ENCODE results near the gene INTS1. TPM values are rescaled to one million over a fixed set of nuclear protein-coding genes. Genes with fewer than 3 reads are reported as not detected.

INTS1 gene
- total RNA-seq, 1 donor from 2014 or later, result 97.9 TPM

DNA sequence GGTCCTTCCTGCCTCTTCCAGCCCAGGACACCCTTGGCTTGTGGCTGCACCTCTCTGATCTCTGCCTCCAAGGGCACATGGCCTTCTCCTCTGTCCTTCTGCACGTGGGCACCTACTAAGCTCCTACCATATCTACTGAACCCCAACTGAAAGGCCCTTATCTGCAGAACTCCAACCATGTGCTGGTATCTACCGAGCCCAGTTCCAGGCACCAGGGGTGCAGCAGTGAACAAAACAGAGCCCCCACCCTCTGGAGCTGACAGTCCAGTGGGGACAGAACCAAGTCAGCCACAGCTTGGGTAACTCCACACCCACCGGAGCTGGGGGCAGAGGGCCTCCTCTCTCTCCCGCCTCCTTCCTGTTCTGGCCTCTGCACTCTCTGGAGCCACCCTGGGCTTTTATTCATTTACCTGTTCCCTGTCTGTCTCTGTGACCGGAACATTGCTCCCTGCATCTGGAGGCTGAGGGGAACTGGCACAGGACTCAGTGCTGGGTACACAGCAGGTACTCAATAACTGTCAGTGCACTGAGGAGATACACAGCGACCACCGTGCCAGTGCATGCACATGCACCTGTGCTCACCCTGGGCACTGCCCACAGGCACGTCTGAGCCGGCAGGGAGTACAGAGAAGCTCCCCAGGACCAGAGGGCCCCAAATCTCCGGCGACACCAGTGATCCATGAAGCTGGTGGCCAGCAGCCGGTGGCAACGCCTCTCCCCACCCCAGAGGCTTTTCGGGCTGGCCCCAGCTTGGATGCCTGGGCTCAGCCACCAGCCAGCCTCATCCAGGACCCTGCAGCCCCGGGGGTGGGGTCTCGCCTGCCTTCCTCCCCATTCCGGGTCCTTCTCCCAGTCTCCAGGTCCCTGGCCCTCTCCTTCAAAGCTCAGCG, 46.9 kb downstream of the INTS1 start:
- H3K36me3 Mint-ChIP-seq (ENCODE audit: low read depth), result no peaks in the 10 kb centered on the region
- DNase-seq (ENCODE audit: low spot score), result no peak
- intact Hi-C loops (cut with micrococcal nuclease), result loop anchor here (5.0 kb wide), 1 partner anchor 580 kb away; the partner anchor contains the start of gene GET4
- H3K27ac Mint-ChIP-seq, result no peak overlapping the region
- peaks cover 4% of the 10 kb centered on the region for H3K27me3 Mint-ChIP-seq (ENCODE audit: insufficient read depth)
- H3K4me1 Mint-ChIP-seq (ENCODE audit: low read depth), result no peaks in the 10 kb centered on the region
- H3K4me3 Mint-ChIP-seq, result peak overlapping the region; percentile 19
- no peaks in the 10 kb centered on the region for H3K9me3 Mint-ChIP-seq

DNA sequence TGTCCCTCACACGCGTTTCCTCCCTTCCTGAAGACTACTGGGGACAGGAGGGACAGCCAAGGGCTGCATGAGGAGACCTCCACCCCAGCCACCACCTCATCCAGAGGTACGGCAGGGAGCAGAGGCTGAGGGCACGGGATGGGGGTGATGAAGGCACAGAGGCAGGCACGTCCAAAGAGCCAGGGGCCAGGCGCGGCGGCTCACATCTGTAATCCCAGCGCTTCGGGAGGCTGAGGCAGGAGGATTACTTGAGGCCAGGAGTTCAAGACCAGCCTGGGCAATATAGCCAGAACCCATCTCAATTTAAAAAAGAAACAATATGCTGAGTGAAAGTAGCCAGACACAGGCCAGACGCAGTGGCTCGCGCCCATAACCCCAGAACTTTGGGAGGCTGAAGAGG, 48.2 kb downstream of the INTS1 start:
- DNase-seq (ENCODE audit: low spot score), result no peak
- Mint-ChIP-seq H3K36me3 (ENCODE audit: low read depth) (no peaks in the 10 kb centered on the region), H3K9me3 (no peaks in the 10 kb centered on the region), H3K27ac (no peak overlapping the region), H3K27me3 (ENCODE audit: insufficient read depth) (peaks cover 4% of the 10 kb centered on the region), H3K4me1 (ENCODE audit: low read depth) (no peaks in the 10 kb centered on the region), H3K4me3 (peak overlapping the region; percentile 19)
- intact Hi-C loops (cut with micrococcal nuclease), result loop anchor here (5.0 kb wide), 1 partner anchor 579 kb away; the partner anchor contains the start of gene GET4

DNA sequence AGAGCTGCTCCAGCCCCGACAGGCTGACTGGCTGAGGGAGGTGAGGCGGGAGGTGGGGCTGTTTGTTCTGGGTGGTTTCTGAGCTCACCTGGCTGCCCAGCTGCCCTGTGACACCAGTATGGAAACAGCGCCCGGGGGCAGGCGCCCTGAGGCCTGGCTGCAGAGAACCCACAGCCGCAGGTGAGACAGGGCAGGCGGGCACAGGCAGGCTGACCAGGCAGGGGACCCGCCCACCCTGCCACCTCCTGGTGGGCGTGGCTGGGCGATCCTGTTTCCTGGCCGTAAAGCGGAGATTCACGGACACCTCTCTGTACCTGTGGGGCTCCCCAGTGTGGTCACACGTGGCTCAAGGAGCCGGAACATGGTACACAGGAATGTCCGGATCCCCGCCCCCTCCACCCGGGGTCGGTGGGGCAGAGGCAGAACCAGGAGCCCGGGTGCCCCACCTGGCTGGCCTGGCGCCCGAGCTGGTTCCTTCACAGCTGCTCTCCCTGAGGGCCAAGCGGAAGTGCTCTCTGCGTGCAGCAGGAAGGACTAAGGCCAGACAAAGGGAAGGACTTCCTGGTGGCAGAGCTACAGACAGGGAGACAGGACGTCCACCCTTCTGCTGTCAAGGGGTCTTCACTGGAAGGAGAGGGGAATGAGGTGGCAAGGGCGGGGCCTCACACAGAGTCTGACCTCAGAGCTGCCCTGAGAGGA, 48.8 kb downstream of the INTS1 start:
- Mint-ChIP-seq H3K9me3 (no peaks in the 10 kb centered on the region), H3K36me3 (ENCODE audit: low read depth) (no peaks in the 10 kb centered on the region), H3K27ac (no peak overlapping the region), H3K4me1 (ENCODE audit: low read depth) (no peaks in the 10 kb centered on the region), H3K4me3 (no peak overlapping the region), H3K27me3 (ENCODE audit: insufficient read depth) (peaks cover 4% of the 10 kb centered on the region)
- intact Hi-C loops (cut with micrococcal nuclease), result loop anchor here (5.0 kb wide), 1 partner anchor 578 kb away; the partner anchor contains the start of gene GET4
- no peak for DNase-seq (ENCODE audit: low spot score)

DNA sequence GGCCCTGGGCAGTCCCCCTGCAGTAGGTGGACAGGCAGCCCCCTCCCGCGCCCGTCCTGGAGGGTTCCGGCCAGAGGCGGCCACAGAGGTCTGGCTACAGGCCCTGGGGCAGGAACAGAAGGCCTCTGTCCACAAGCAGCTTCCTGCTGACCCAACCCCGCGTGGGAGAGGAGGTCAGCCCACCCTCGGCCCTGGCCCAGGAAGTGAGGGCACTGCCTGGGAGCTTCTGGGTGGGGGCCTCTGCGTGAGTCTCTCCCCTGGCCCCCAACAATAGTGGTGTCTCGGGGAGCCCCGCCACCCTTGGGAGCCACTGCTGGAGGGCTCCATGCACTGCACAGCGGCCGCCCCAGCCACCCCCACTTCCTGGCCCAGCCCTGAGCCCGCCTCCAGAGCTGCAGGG, 49.6 kb downstream of the INTS1 start:
- no peaks in the 10 kb centered on the region for H3K36me3 Mint-ChIP-seq (ENCODE audit: low read depth)
- no peaks in the 10 kb centered on the region for H3K9me3 Mint-ChIP-seq
- peaks cover 4% of the 10 kb centered on the region for H3K27me3 Mint-ChIP-seq (ENCODE audit: insufficient read depth)
- no peaks in the 10 kb centered on the region for H3K4me1 Mint-ChIP-seq (ENCODE audit: low read depth)
- no peak overlapping the region for H3K27ac Mint-ChIP-seq
- intact Hi-C loops (cut with micrococcal nuclease), result no loop called here
- no peak for DNase-seq (ENCODE audit: low spot score)
- H3K4me3 Mint-ChIP-seq, result no peak overlapping the region

DNA sequence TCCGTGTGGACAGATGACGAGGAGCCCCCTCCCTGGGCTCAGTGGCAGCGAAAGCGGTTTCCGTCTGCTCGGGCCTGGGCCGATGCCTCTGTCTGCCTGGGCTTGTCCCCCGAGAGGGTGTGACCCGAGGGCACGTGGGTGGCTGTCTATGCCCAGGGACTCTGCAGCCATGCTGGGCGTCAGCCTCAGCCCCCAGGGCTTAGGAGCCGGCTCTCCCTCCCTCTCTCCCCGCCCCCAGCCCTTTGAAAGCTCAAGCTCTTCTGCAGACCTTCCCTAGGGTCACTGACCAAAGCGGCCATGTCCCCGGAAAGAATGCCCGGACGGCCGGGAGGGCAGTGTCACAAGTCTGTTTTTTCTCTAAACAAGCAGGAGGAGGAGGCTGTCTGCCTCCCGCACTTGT, 52.0 kb downstream of the INTS1 start:
- Mint-ChIP-seq H3K36me3 (ENCODE audit: low read depth) (no peaks in the 10 kb centered on the region), H3K27me3 (ENCODE audit: insufficient read depth) (no peaks in the 10 kb centered on the region), H3K27ac (no peak overlapping the region), H3K4me3 (no peak overlapping the region), H3K4me1 (ENCODE audit: low read depth) (no peaks in the 10 kb centered on the region), H3K9me3 (no peaks in the 10 kb centered on the region)
- intact Hi-C loops (cut with micrococcal nuclease), result no loop called here
- no peak for DNase-seq (ENCODE audit: low spot score)

DNA sequence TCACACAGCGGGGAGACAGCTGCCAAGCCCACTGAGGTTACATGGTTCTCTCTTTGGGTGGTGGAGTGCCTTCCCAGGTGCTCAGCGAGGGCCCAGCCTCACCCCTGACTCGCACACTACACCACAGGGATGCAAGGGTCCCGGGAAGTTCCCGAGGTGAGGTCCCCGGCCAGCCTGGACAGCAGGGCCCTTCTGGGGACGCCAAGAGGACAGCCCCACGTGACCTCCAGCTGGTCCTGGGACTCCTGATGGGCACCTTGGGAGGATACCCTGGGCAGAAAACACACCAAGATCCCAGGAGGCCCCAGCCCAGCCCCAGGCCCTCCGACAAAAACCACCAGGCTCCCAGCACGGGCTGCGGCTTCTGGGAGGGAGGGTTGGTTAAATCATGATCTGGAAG, 53.2 kb downstream of the INTS1 start:
- intact Hi-C loops (cut with micrococcal nuclease), result no loop called here
- no peak for DNase-seq (ENCODE audit: low spot score)
- H3K9me3 Mint-ChIP-seq, result no peaks in the 10 kb centered on the region

DNA sequence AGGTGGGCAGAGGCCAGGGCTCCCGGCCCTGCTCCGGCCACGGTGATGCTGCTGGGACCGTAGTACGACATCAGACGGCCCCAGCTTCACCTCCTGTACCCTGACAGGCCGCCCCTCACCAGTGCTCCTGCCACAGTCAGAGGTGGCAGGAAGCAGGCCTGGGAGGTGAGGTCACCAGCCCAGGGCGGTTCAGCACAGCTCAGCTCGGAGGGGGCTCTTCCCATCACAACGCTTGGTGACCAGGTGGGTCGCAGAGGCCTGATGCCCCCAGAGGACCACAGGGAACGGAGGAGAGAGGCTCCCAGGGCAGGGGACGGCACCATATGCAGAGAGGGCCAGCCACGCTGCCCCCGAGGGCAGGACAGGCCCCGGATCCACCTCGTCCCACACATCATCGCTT, 53.8 kb downstream of the INTS1 start:
- no peaks in the 10 kb centered on the region for H3K36me3 Mint-ChIP-seq (ENCODE audit: low read depth)
- no peak overlapping the region for H3K27ac Mint-ChIP-seq
- H3K4me3 Mint-ChIP-seq, result no peak overlapping the region
- intact Hi-C loops (cut with micrococcal nuclease), result no loop called here
- H3K9me3 Mint-ChIP-seq, result no peaks in the 10 kb centered on the region
- H3K27me3 Mint-ChIP-seq (ENCODE audit: insufficient read depth), result no peaks in the 10 kb centered on the region
- no peak for DNase-seq (ENCODE audit: low spot score)
- H3K4me1 Mint-ChIP-seq (ENCODE audit: low read depth), result no peaks in the 10 kb centered on the region

More for the DNA sequence above, 53.2 kb downstream of the INTS1 start:
- Mint-ChIP-seq H3K4me3 (no peak overlapping the region), H3K4me1 (ENCODE audit: low read depth) (no peaks in the 10 kb centered on the region), H3K27me3 (ENCODE audit: insufficient read depth) (no peaks in the 10 kb centered on the region), H3K36me3 (ENCODE audit: low read depth) (no peaks in the 10 kb centered on the region), H3K27ac (no peak overlapping the region)

DNA sequence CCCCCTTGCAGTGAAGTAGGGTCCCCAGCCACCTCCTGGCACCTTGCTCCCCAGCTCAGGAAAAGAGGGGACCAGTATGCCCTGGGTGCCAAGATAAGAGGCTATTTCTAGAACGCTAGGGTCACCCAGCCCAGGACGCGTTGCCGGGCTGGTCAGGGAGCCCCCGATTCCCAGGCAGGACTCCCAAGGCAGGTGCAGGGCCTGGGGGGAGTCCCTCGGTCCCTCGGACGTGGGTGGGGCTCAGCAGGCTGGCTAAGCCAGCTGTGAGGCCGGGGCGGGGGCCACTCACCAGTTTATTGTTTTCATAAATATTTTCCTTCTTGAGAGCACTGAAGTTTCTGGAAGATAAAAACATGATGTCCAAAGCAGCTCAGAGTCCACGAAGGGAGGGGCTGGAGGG, 54.2 kb downstream of the INTS1 start:
- H3K9me3 Mint-ChIP-seq, result no peaks in the 10 kb centered on the region
- no peak overlapping the region for H3K4me3 Mint-ChIP-seq
- intact Hi-C loops (cut with micrococcal nuclease), result no loop called here
- H3K4me1 Mint-ChIP-seq (ENCODE audit: low read depth), result no peaks in the 10 kb centered on the region
- DNase-seq (ENCODE audit: low spot score), result no peak
- no peaks in the 10 kb centered on the region for H3K27me3 Mint-ChIP-seq (ENCODE audit: insufficient read depth)
- no peaks in the 10 kb centered on the region for H3K36me3 Mint-ChIP-seq (ENCODE audit: low read depth)
- H3K27ac Mint-ChIP-seq, result no peak overlapping the region

DNA sequence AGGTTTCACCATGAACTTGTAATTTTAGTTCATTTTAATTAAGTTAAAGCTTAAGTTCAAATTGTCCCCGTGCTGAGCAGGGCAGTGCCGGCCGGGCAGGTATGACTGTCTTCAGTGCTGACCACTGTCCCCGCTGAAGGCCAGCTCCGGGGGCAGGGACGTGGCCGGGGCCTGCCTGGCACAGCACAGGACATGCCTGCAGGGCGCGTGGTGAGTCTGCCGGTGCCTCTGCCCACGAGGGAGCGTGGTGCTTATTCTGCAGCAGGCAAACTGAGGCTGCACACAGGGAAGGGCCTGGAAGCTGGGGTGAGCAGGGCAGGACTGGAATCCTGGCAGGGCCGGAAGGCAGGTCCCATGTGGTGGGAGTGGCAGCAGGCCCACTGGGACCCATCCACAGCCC, 54.7 kb downstream of the INTS1 start:
- H3K27ac Mint-ChIP-seq, result no peak overlapping the region
- no peaks in the 10 kb centered on the region for H3K36me3 Mint-ChIP-seq (ENCODE audit: low read depth)
- DNase-seq (ENCODE audit: low spot score), result no peak
- no peak overlapping the region for H3K4me3 Mint-ChIP-seq
- no peaks in the 10 kb centered on the region for H3K27me3 Mint-ChIP-seq (ENCODE audit: insufficient read depth)
- intact Hi-C loops (cut with micrococcal nuclease), result no loop called here
- no peaks in the 10 kb centered on the region for H3K4me1 Mint-ChIP-seq (ENCODE audit: low read depth)
- H3K9me3 Mint-ChIP-seq, result no peaks in the 10 kb centered on the region

DNA sequence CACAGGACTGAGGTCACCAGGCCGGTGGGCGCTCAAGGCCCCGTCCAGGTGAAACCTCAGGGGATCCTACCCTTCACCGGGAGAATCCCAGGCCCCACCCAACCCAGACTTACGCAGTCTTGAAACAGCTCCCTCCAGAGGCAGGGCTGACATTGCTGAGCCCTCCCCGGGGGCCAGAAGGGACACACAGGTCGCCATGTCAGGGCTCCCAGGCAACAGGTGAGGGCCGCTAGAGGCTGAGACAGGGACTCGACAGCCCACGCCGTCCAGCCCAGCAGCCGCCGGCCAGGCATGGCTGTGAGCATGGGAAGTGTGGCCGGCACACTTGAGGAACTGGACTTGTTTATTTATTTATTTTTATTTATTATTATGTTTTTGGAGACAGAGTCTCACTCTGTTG, 55.2 kb downstream of the INTS1 start:
- intact Hi-C loops (cut with micrococcal nuclease), result no loop called here
- no peaks in the 10 kb centered on the region for H3K36me3 Mint-ChIP-seq (ENCODE audit: low read depth)
- DNase-seq (ENCODE audit: low spot score), result no peak
- no peak overlapping the region for H3K27ac Mint-ChIP-seq
- no peaks in the 10 kb centered on the region for H3K27me3 Mint-ChIP-seq (ENCODE audit: insufficient read depth)
- no peaks in the 10 kb centered on the region for H3K9me3 Mint-ChIP-seq
- H3K4me3 Mint-ChIP-seq, result no peak overlapping the region
- H3K4me1 Mint-ChIP-seq (ENCODE audit: low read depth), result no peaks in the 10 kb centered on the region

DNA sequence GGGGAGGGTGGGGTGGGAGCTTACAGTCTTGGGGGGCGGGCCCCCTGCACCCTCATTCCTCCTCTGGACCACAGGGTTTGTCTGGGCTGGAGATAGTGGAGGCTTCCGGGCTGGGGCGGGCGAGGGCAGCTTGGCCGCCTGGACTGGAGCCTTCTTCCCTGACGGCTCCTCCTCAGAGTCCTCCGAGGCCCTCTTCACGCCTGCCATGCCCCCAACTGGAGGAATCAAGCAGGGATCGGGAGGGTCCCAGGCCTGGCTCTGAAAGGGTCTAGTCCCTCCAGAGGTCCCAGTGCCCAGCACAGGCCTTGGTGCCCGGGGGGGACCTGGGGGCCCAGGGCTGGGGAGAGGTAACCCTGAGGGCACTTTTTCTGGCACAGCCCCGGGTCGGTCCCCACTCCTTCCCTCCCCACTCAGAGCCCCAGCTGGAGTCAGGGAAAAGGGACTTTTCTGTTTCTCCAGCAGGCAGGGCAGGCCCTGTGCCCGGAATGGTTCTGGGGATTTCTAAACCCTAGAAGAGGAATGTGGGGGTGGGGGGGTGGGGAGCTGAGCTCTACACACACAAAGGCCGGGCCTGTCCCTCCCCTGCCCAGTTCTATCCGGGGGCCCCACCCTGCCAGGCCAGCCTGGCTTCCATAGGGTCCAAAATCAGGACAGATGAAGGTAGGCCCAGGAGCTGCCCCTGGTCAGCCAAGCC, 56.5 kb downstream of the INTS1 start:
- no peak for DNase-seq (ENCODE audit: low spot score)
- no peaks in the 10 kb centered on the region for H3K36me3 Mint-ChIP-seq (ENCODE audit: low read depth)
- no peak overlapping the region for H3K4me3 Mint-ChIP-seq
- no peaks in the 10 kb centered on the region for H3K9me3 Mint-ChIP-seq
- H3K27ac Mint-ChIP-seq, result no peak overlapping the region
- H3K4me1 Mint-ChIP-seq (ENCODE audit: low read depth), result no peaks in the 10 kb centered on the region
- no peaks in the 10 kb centered on the region for H3K27me3 Mint-ChIP-seq (ENCODE audit: insufficient read depth)
- intact Hi-C loops (cut with micrococcal nuclease), result no loop called here

DNA sequence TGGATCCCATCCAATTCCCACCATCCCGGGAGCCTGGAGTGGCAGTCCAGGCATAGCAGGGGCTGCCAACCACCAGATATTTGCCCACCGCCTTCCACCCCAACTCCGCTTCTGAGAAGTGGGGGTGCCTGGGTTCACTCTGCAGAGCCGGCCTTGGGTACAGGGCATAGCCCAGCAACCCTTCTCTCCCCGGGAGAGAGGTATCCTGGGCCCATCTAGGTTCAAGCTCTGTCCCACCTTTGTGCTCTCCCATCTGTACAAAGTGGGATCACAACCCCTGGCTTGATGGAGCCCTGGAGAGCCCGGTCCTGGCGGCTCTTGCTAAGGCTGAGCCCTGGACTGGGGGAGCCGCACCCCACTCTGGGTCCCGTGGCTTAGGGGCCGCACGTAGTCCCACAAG, 57.1 kb downstream of the INTS1 start:
- no peaks in the 10 kb centered on the region for H3K36me3 Mint-ChIP-seq (ENCODE audit: low read depth)
- intact Hi-C loops (cut with micrococcal nuclease), result no loop called here
- no peak for DNase-seq (ENCODE audit: low spot score)
- H3K4me1 Mint-ChIP-seq (ENCODE audit: low read depth), result no peaks in the 10 kb centered on the region
- no peak overlapping the region for H3K4me3 Mint-ChIP-seq
- no peaks in the 10 kb centered on the region for H3K9me3 Mint-ChIP-seq
- H3K27me3 Mint-ChIP-seq (ENCODE audit: insufficient read depth), result no peaks in the 10 kb centered on the region
- no peak overlapping the region for H3K27ac Mint-ChIP-seq

DNA sequence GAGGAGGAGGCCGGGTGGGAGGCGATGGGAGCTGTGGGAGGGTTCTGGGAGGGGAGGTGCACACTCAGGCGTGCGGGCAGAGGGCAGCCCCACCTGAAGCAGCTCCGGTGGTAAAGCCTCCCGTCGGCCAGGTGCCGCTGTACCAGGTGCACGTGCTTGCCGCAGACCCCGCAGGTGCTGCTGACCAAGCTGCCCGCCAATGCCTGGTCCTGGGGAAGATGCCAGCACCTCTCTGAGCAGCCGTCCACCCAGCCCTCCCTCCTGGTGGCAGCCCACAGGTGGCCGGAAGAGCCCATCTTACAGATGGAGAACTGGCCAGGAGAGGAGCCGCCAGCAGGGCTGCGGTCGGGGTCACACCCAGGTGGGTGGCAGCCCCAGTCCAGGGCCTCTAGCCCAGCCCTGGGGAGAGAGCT, 57.6 kb downstream of the INTS1 start:
- Mint-ChIP-seq H3K36me3 (ENCODE audit: low read depth) (no peaks in the 10 kb centered on the region), H3K9me3 (no peaks in the 10 kb centered on the region), H3K27me3 (ENCODE audit: insufficient read depth) (no peaks in the 10 kb centered on the region), H3K27ac (no peak overlapping the region), H3K4me3 (no peak overlapping the region), H3K4me1 (ENCODE audit: low read depth) (no peaks in the 10 kb centered on the region)
- no peak for DNase-seq (ENCODE audit: low spot score)
- intact Hi-C loops (cut with micrococcal nuclease), result no loop called here

Data from activated T-helper 1 cell treated with anti-CD3 and anti-CD28 coated beads, Interleukin-12 subunit alpha, Interleukin-12 subunit beta, Interleukin-2, Interleukin-4 antibody, amounts not matched to agents 30 ng/mL and 10 ng/mL and 1 ng/mL, durations not matched to agents 14 hours and 24 hours and 36 hours (primary cell).